T47D (cell line): Measurements from ENCODE around the gene NTNG1.

ENCODE experiments used
- DNase-seq, 2 experiments: peaks; one replicate each; pipeline versions ENCODE4 v3.0.0 to v3.0.0-alpha.2; 2011 to 2012; ENCODE audit warnings: low read depth in 1 of 2, low spot score in 1 of 2
- JUND ChIP-seq: IDR thresholded peaks from 2 replicates; pipeline ENCODE4 v1.6.1; 2012; ENCODE audit warnings: low read depth
- in situ Hi-C: cut with HindIII; loops from 2 replicates; pipeline ENCODE4 v1.10.0; 2016; ENCODE audit warnings: low sequenced_read_pairs, low pct_unique_long_range_greater_than_20kb

The NTNG1 gene

GRCh38 chr1:107487506-107487905, 346.7 kb downstream of the NTNG1 start:
- TF ChIP-seq JUND: no peak
- in situ Hi-C loops: no loop called here
- DNase-seq: no peak

GRCh38 chr1:107491582-107491981, 350.7 kb downstream of the NTNG1 start:
- no peak for DNase-seq
- in situ Hi-C loops: no loop called here
- no peak for TF ChIP-seq JUND

DNA sequence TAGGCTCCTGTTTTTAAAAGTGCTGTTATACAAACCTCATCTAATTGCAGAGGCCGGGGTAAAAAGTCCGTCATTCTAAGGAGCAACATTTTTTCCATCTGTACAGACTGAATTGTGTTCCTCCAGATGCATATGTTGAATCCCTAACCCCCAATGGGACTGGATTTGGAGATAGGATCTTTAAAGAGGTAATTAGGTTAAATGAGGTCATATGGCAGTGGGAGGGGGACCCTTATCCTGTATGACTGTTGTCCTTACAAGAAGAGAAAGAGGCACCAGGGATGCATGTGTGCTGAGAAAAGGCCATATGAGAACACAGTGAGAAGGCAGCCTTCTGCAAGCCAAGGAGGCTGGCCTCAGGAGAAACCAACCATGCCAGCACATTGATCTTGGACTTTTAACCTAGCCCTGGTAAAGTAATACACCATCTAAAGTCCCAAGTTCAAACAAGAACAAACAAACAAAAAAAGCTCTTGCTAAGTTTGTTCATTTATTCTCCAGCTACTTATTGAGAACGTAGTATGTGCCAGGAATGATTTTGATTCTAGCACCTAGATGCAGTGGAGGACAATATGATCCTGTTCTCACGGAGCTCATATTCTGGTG, 352.4 kb downstream of the NTNG1 start:
- DNase-seq: no peak
- no peak for TF ChIP-seq JUND
- in situ Hi-C loops: no loop called here

- DNase-seq: no peak
- in situ Hi-C loops: no loop called here
- no peak for TF ChIP-seq JUND
These were observed 353.2 kb downstream of the NTNG1 start for GRCh38 chr1:107494061-107494460.

- DNase-seq: no peak
- in situ Hi-C loops: no loop called here
- TF ChIP-seq JUND: no peak
These were observed 355.2 kb downstream of the NTNG1 start for GRCh38 chr1:107496002-107496401.

DNA sequence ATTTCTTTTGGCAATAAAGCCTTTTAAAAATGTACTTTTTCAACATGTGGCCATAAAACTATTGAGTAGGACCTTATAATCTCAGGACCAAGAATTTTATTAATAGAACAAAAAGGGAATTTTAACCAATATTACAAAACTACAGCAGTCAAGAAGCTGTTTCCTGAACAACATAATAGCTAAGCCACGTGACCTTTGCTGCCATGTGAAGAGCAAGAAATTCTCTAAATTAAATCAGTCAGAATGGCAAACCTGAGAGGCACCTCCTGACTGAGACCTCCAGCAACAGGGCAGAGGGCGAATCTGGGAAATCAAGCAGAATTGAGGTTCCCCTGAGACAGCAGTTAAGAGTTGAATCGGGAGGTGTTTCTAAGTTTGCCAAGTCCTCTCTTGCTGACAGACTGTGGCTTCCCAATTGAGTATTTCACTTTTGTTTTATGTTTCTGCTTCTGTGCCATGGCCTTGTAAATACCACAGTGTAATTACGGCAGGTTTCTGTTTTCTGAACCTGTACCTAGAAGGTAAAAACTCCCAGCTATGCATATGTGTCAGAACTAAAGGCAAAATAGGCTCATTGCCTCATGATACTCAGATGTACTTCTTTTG, 358.4 kb downstream of the NTNG1 start:
- no peak for TF ChIP-seq JUND
- no peak for DNase-seq
- in situ Hi-C loops: no loop called here

DNA sequence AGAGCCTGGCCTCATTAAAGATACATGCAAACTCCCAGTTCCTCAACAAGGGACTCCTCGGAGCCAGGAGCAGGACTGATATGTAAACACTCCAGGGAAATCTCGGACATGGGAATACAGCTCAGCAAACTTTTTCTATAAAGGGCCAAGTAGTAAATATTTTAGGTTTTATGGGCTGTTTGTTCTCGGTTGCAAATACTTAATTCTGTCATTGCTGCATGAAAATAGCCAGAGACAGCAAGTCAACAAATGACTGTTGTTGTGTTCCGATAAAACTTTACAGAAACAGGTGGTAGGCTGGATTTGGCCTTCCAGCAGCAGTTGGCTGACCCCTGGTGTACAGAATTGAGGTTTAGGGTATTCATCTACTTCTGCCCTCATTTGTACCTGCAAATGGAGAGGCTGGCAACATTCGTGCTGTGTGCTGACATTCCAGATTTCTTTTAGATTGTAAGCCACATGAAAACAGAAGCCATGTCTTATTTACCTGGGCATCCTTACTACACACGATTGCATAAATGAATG, 360.3 kb downstream of the NTNG1 start:
- in situ Hi-C loops: no loop called here
- TF ChIP-seq JUND: no peak
- DNase-seq: no peak

DNA sequence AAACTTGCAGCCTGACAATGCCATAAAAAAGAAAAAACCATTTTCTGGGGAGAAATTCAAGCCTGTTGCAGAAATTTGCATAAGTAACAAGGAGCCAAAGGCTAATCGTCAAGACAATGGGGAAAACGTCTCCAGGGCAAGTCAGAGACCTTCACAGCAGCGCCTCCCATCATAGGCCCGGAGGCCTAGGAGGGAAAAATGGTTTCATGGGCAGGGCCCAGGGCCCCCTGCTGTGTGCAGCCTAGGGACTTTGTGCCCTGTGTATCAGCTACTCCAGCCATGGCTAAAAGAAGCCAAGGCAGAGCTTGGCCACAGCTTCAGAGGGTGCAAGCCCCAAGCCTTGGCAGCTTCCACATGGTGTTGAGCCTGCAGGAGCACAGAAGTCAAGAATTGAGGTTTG, 369.5 kb downstream of the NTNG1 start:
- DNase-seq: no peak
- in situ Hi-C loops: no loop called here
- TF ChIP-seq JUND: no peak

DNA sequence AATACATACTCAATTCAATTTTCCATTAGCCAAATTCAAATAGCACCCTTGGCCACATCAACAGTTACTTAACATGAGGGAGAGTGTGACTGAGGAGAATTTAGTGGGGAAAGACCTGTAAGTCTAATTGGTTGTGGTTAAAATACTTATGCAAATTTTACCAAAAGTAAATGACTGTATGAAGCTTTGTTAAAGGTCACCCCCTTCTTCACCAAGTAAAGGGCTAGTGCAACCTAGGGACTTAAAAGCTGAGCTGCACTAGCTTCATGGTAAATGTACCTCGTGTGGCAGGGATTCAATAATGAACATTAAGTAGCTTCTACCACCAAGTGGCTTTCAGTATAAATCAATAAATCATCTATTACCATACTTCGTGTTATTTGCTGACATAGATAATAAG, 372.0 kb downstream of the NTNG1 start:
- in situ Hi-C loops: no loop called here
- DNase-seq: no peak
- TF ChIP-seq JUND: no peak

GRCh38 chr1:107514841-107515240, 374.0 kb downstream of the NTNG1 start:
- no peak for TF ChIP-seq JUND
- DNase-seq: no peak
- in situ Hi-C loops: no loop called here

GRCh38 chr1:107515702-107516101, 374.9 kb downstream of the NTNG1 start:
- TF ChIP-seq JUND: no peak
- in situ Hi-C loops: no loop called here
- DNase-seq: no peak

GRCh38 chr1:107523061-107523460, 382.2 kb downstream of the NTNG1 start:
- no peak for DNase-seq
- in situ Hi-C loops: no loop called here
- TF ChIP-seq JUND: no peak

- in situ Hi-C loops: no loop called here
- DNase-seq: peak; percentile 13 to 56
- no peak for TF ChIP-seq JUND
These were observed 382.9 kb downstream of the NTNG1 start for GRCh38 chr1:107523736-107524135.

DNA sequence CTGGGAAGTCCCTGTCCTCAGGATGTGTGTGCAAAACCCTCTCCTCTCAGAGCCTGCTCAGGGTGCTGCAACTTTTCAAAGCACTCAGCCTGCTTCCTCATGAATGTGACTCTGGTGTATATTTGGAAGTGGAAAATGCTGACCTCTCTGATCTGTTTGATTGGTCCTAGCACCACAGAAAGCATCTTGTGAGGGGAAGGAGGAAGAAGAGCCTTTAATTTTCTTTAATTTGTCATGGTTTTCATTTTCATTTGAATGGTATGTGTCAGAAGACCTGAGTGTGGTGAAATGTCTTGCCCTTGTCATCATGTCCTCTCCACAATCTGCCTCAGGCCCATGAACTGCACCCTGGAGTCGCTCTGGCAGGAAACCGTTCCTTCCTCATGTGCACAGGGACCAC, 383.5 kb downstream of the NTNG1 start:
- DNase-seq: no peak
- in situ Hi-C loops: no loop called here
- no peak for TF ChIP-seq JUND
